Breast epithelium (tissue), 3 donors: ENCODE results near the gene FAM98C.

Experiments
- CTCF ChIP-seq, 3 donors: fragments of 450-650 bp; IDR thresholded peaks; one replicate each; pipeline ENCODE4 v1.5.1; 2016 to 2017; ENCODE audit warnings: antibody characterized with exemption in 3 of 3, mild to moderate bottlenecking in 3 of 3, moderate library complexity in 3 of 3
- POLR2AphosphoS5 ChIP-seq, 3 donors: sonication (generic); formaldehyde crosslinking; IDR thresholded peaks; one replicate each; pipeline ENCODE4 v1.6.1; 2017; ENCODE audit warnings: antibody characterized with exemption in 3 of 3

GRCh38 chr19:38421856-38422255, 19.0 kb downstream of the FAM98C start:
- no peak for TF ChIP-seq POLR2AphosphoS5 (IDR thresholded peaks at IDR 0.05)
- TF ChIP-seq CTCF (IDR thresholded peaks at IDR 0.05): no peak
